NCI-H1694 treated with DMSO at 0.1 percent for 48 hours (cell line): ENCODE data around the gene RAB37.

ENCODE experiments used
- DNase-seq: peaks from one replicate; lab custom pipeline; 2025; lab: John Stamatoyannopoulos, UW

Gene RAB37

GRCh38 chr17:74761419-74761818 lies 24.4 kb downstream of the RAB37 start:
- DNase-seq = no peak

GRCh38 chr17:74761931-74762330 lies 24.9 kb downstream of the RAB37 start:
- no peak for DNase-seq

GRCh38 chr17:74763565-74764387 lies 26.7 kb downstream of the RAB37 start:
- DNase-seq = no peak

GRCh38 chr17:74764751-74765286 lies 27.8 kb downstream of the RAB37 start:
- no peak for DNase-seq

GRCh38 chr17:74766413-74766812 lies 29.4 kb downstream of the RAB37 start:
- DNase-seq = no peak

GRCh38 chr17:74767111-74767516 lies 30.1 kb downstream of the RAB37 start:
- DNase-seq = no peak

GRCh38 chr17:74768069-74768762 lies 31.2 kb downstream of the RAB37 start:
- DNase-seq = no peak

- no peak for DNase-seq
Measured at GRCh38 chr17:74768763-74769114, 31.7 kb downstream of the RAB37 start.

- DNase-seq = no peak
Measured at GRCh38 chr17:74769266-74769855, 32.3 kb downstream of the RAB37 start.

- DNase-seq = no peak
Measured at GRCh38 chr17:74769856-74770497, 32.9 kb downstream of the RAB37 start.

- peak; percentile 22 for DNase-seq
Measured at GRCh38 chr17:74770498-74771318, 33.7 kb downstream of the RAB37 start.

GRCh38 chr17:74771319-74771914 lies 34.4 kb downstream of the RAB37 start:
- DNase-seq = no peak

GRCh38 chr17:74772053-74772452 lies 35.0 kb downstream of the RAB37 start:
- no peak for DNase-seq

GRCh38 chr17:74773414-74773813 lies 36.4 kb downstream of the RAB37 start:
- no peak for DNase-seq

GRCh38 chr17:74773871-74774286 lies 36.8 kb downstream of the RAB37 start:
- no peak for DNase-seq

- no peak for DNase-seq
Measured at GRCh38 chr17:74775409-74776043, 38.5 kb downstream of the RAB37 start.

- DNase-seq = peak; percentile 87
Measured at GRCh38 chr17:74776044-74776962, 39.2 kb downstream of the RAB37 start, which contains the start of gene NAT9. Gene NAT9 (minus strand): TSS chr17:74776345. CDS start chr17:74775698, 647 bp downstream.

- DNase-seq = no peak
Measured at GRCh38 chr17:74776990-74777389, 39.9 kb downstream of the RAB37 start.

GRCh38 chr17:74777901-74778515 lies 41.0 kb downstream of the RAB37 start:
- DNase-seq = no peak
